ENCODE data around the gene PTPRG. TPM values are rescaled to one million over a fixed set of nuclear protein-coding genes. Genes with fewer than 3 reads are reported as not detected.

The PTPRG gene
- total and polyA plus RNA-seq, 2 of the 13 experiments (the other 11 are each of a cell fraction or from before 2014, with no cell fraction given): 8.0 to 25.3 TPM

GRCh38 chr3:61996366-61996765 lies 435.0 kb downstream of the PTPRG start (continued):
- TF ChIP-seq ZNF569 (CRISPR knock-in tag; IDR thresholded peaks at IDR 0.05; ENCODE audit: borderline replicate concordance): no peak
- TF ChIP-seq ZNF766 (CRISPR knock-in tag; IDR thresholded peaks at IDR 0.05; ENCODE audit: borderline replicate concordance): no peak
- no peak for TF ChIP-seq HDAC1 (CRISPR knock-in tag; IDR thresholded peaks at IDR 0.05)
- no peak for TF ChIP-seq ZBTB44 (CRISPR knock-in tag; IDR thresholded peaks at IDR 0.05)
- no peak for TF ChIP-seq ZNF782 (CRISPR knock-in tag; IDR thresholded peaks at IDR 0.05; ENCODE audit: borderline replicate concordance)
- TF ChIP-seq ZFX (CRISPR knock-in tag; IDR thresholded peaks at IDR 0.05; ENCODE audit: low read depth): no peak
- TF ChIP-seq ZNF737 (CRISPR knock-in tag; IDR thresholded peaks at IDR 0.05; ENCODE audit: borderline replicate concordance): no peak
- no peak for TF ChIP-seq ZNF234 (CRISPR knock-in tag; conservative IDR thresholded peaks at IDR 0.05)
- TF ChIP-seq SETDB1 (CRISPR knock-in tag; IDR thresholded peaks at IDR 0.05; ENCODE audit: borderline replicate concordance): no peak
- no peak for TF ChIP-seq PREB (CRISPR knock-in tag; IDR thresholded peaks at IDR 0.05)
- TF ChIP-seq KDM1A (CRISPR knock-in tag; IDR thresholded peaks at IDR 0.05): no peak

- ChIA-PET CTCF (ENCODE audit: low intra/inter-chr PET ratio, low total read pairs) (no interaction called here), POLR2A (no interaction called here)
- no peak for FAIRE-seq
- no peak overlapping the region for H2AFZ ChIP-seq (ENCODE audit: low read length)
- H3K4me1 ChIP-seq (ENCODE audit: insufficient read depth, low read length): no peaks in the 10 kb centered on the region
- H3K4me3 ChIP-seq (replicated peaks in 1 of 3; ENCODE audit: insufficient read depth in 1 of 3, low read depth in 2 of 3, low read length in 3 of 3): no peak overlapping the region
- no peak overlapping the region for H3K9ac ChIP-seq (ENCODE audit: insufficient read depth, low read depth, low read length)
- H3K36me3 ChIP-seq (replicated peaks in 1 of 2; ENCODE audit: control insufficient read depth in 1 of 2, insufficient read depth in 2 of 2, low read length in 2 of 2): no peaks in the 10 kb centered on the region
- in situ Hi-C loops (cut with HindIII; ENCODE audit: extremely low pct_ligation_motif_present, low pct_unique_long_range_greater_than_20kb): no loop called here
- no peaks in the 10 kb centered on the region for H3K79me2 ChIP-seq (ENCODE audit: insufficient read depth, low read length)
- H3K9me3 ChIP-seq (ENCODE audit: low read length): no peaks in the 10 kb centered on the region
- BruUV-seq (replicated peaks): no TSS peak
- no peak for ATAC-seq
- intact Hi-C loops (cut with micrococcal nuclease; ENCODE audit: unreplicated experiment): no loop called here
- no peaks in the 10 kb centered on the region for H3K27me3 ChIP-seq (ENCODE audit: control insufficient read depth in 1 of 2, insufficient read depth in 2 of 2, low read length in 2 of 2)
- 98% methylated on average over 4 of the region's 4 CpGs for WGBS (ENCODE audit: low lambda C conversion rate)
- H4K20me1 ChIP-seq (ENCODE audit: insufficient read depth, low read length): no peaks in the 10 kb centered on the region
- DNase-seq (ENCODE audit: low spot score): no peak
- no peak overlapping the region for H3K27ac ChIP-seq (ENCODE audit: extremely low read length, insufficient read depth, low read length)
- no peak overlapping the region for H3K4me2 ChIP-seq (ENCODE audit: low read depth, low read length)
- TF ChIP-seq RFX5 (IDR thresholded peaks at IDR 0.05; ENCODE audit: low read depth, low read length) (no peak), REPIN1 (CRISPR knock-in tag; IDR thresholded peaks at IDR 0.05; ENCODE audit: borderline replicate concordance, low read depth) (no peak), ZFP82 (CRISPR knock-in tag; IDR thresholded peaks at IDR 0.05; ENCODE audit: borderline replicate concordance) (no peak), ZNF709 (CRISPR knock-in tag; IDR thresholded peaks at IDR 0.05) (no peak), PRDM15 (CRISPR knock-in tag; IDR thresholded peaks at IDR 0.05) (no peak)
Measured at GRCh38 chr3:61997101-61997500, 435.7 kb downstream of the PTPRG start.

Data from HepG2 (cell line).